Panc1 (cell line): ENCODE data around the gene TENM3. TPM values are rescaled to one million over a fixed set of nuclear protein-coding genes. Genes with fewer than 3 reads are reported as not detected.

ENCODE experiments used
- ATAC-seq: fragments of 200-7000 bp; cut with Tn5 transposase; 2 replicates; pipeline ENCODE4 v1.9.1; 2020; ENCODE audit warnings: mild to moderate bottlenecking, moderate library complexity
- BruUV-seq: library from RNA; stranded (reverse); fragments of 400-500 nt; replicated peaks from 2 replicates; lab custom pipeline; 2021; lab: Mats Ljungman, UMichigan
- CTCF ChIA-PET: fragments of 300-600 bp; sonication (Branson Sonifier 250); formaldehyde crosslinking; loops from one replicate; lab custom pipeline; 2022; ENCODE audit warnings: antibody characterized with exemption; lab: Charles Lee
- POLR2A ChIA-PET: fragments of 300-600 bp; sonication (Branson Sonifier 250); formaldehyde crosslinking; loops from one replicate; lab custom pipeline; 2022; ENCODE audit warnings: antibody characterized with exemption; lab: Charles Lee
- DNase-seq: peaks from one replicate; pipeline ENCODE4 v3.0.0-alpha.2; 2010; ENCODE audit warnings: low read depth, low spot score
- H3K27ac ChIP-seq: 2 replicates; pipeline ENCODE4 v1.5.1; 2011; ENCODE audit warnings: mild to moderate bottlenecking, low read length, inconsistent platforms
- H3K27me3 ChIP-seq: fragments of 200-500 bp; sonication (Bioruptor generic); 2 replicates; pipeline ENCODE4 v1.6.0; 2014; ENCODE audit warnings: low read length, inconsistent platforms; ENCODE audit not compliant: control insufficient read depth, insufficient read depth
- H3K36me3 ChIP-seq: fragments of 200-500 bp; sonication (Bioruptor generic); 2 replicates; pipeline ENCODE4 v1.5.1; 2014; ENCODE audit warnings: inconsistent platforms, mild to moderate bottlenecking, low read length, moderate library complexity; ENCODE audit not compliant: control insufficient read depth, insufficient read depth
- H3K4me1 ChIP-seq: 2 replicates; pipeline ENCODE4 v1.5.1; 2011; ENCODE audit warnings: inconsistent platforms, mild to moderate bottlenecking, low read length, moderate library complexity; ENCODE audit not compliant: control insufficient read depth, insufficient read depth
- H3K4me3 ChIP-seq, 2 experiments: 2 replicates each; pipeline ENCODE4 v1.5.1; 2011 to 2012; ENCODE audit warnings: low read depth in 2 of 2, low read length in 2 of 2, mild to moderate bottlenecking in 2 of 2, inconsistent platforms in 1 of 2, moderate library complexity in 1 of 2
- H3K9me3 ChIP-seq: fragments of 200-500 bp; sonication (Bioruptor generic); 2 replicates; pipeline ENCODE4 v1.5.1; 2014; ENCODE audit warnings: low read depth, mild to moderate bottlenecking, inconsistent platforms, low read length, moderate library complexity; ENCODE audit not compliant: control insufficient read depth, insufficient read depth
- CTCF ChIP-seq: fragments of 450-650 bp; IDR thresholded peaks from 2 replicates; pipeline ENCODE4 v1.5.1; 2017; ENCODE audit warnings: mild to moderate bottlenecking
- POLR2AphosphoS5 ChIP-seq: IDR thresholded peaks from 2 replicates; pipeline ENCODE4 v1.6.1; 2012; ENCODE audit warnings: mild to moderate bottlenecking, low read depth, low read length, moderate library complexity
- REST ChIP-seq, 2 experiments: IDR thresholded peaks; 2 replicates each; pipeline ENCODE4 v1.6.1; 2011 to 2012; ENCODE audit warnings: low read depth in 2 of 2, control low read depth in 1 of 2, low read length in 1 of 2, mild to moderate bottlenecking in 1 of 2, moderate library complexity in 1 of 2; ENCODE audit not compliant: insufficient read depth in 1 of 2
- SIN3A ChIP-seq: IDR thresholded peaks from 2 replicates; pipeline ENCODE4 v1.6.1; 2012; ENCODE audit warnings: low read depth, mild to moderate bottlenecking, low read length, moderate library complexity, borderline replicate concordance; ENCODE audit not compliant: insufficient read depth
- TCF7L2 ChIP-seq: IDR thresholded peaks from 2 replicates; pipeline ENCODE4 v1.6.1; 2011; ENCODE audit warnings: mild to moderate bottlenecking, low read depth, low read length, inconsistent platforms
- in situ Hi-C: cut with HindIII; loops from 2 replicates; pipeline ENCODE4 v1.10.0; 2016; ENCODE audit warnings: low sequenced_read_pairs, low pct_unique_long_range_greater_than_20kb
- intact Hi-C: fragments of 100-400 bp; cut with micrococcal nuclease; formaldehyde crosslinking; loops from one replicate; pipeline ENCODE4 v1.10.0; 2022; ENCODE audit not compliant: unreplicated experiment
- total RNA-seq: library from RNA; stranded (reverse); gene quantifications from one replicate; pipeline ENCODE4 v1.2.1, GENCODE V29; 2021; ENCODE audit not compliant: unreplicated experiment

TENM3 gene
- total RNA-seq, 1 experiment from 2014 or later = 0.95 TPM

- ChIA-PET POLR2A (no interaction called here), CTCF (no interaction called here)
- no peak overlapping the region for H3K27ac ChIP-seq
- DNase-seq = no peak
- no peak for ATAC-seq
- no TSS peak for BruUV-seq
- H3K27me3 ChIP-seq = no peaks in the 10 kb centered on the region
- in situ Hi-C loops = no loop called here
- H3K36me3 ChIP-seq = no peaks in the 10 kb centered on the region
- no peaks in the 10 kb centered on the region for H3K9me3 ChIP-seq
- no peaks in the 10 kb centered on the region for H3K4me1 ChIP-seq
- TF ChIP-seq TCF7L2 (no peak), POLR2AphosphoS5 (no peak), REST (IDR thresholded peaks at IDR 0.05; ENCODE audit: insufficient read depth in 1 of 2, low read depth in 2 of 2, low read length in 1 of 2) (no peak), CTCF (no peak), SIN3A (no peak)
- no peak overlapping the region for H3K4me3 ChIP-seq
- intact Hi-C loops = no loop called here
Measured at GRCh38 chr4:182828360-182829025, 585.3 kb downstream of the TENM3 start.

GRCh38 chr4:182829196-182829595 lies 586.0 kb downstream of the TENM3 start:
- ChIA-PET CTCF (no interaction called here), POLR2A (no interaction called here)
- Histone ChIP-seq H3K4me3 (no peak overlapping the region), H3K4me1 (no peaks in the 10 kb centered on the region), H3K27ac (no peak overlapping the region), H3K9me3 (no peaks in the 10 kb centered on the region), H3K27me3 (no peaks in the 10 kb centered on the region), H3K36me3 (no peaks in the 10 kb centered on the region)
- ATAC-seq (no peak), DNase-seq (no peak)
- in situ Hi-C loops (no loop called here), intact Hi-C loops (no loop called here)
- TF ChIP-seq CTCF (no peak), SIN3A (no peak)
- no TSS peak for BruUV-seq
